Ectodermal cell (in vitro differentiated cells): ENCODE data around the gene OTUD7B.

ENCODE experiments used
- H3K27ac ChIP-seq: 2 replicates; pipeline ENCODE4 v1.7.0; 2013; ENCODE audit warnings: mild to moderate bottlenecking, low read depth, low read length; ENCODE audit not compliant: insufficient read depth, poor library complexity, severe bottlenecking
- H3K27me3 ChIP-seq: 2 replicates; pipeline ENCODE4 v1.7.0; 2013; ENCODE audit warnings: mild to moderate bottlenecking, low read length; ENCODE audit not compliant: insufficient read depth, control insufficient read depth, poor library complexity, severe bottlenecking
- H3K36me3 ChIP-seq: one replicate; pipeline ENCODE4 v1.7.0; 2013; ENCODE audit warnings: low read length; ENCODE audit not compliant: control insufficient read depth, insufficient read depth
- H3K4me1 ChIP-seq: one replicate; pipeline ENCODE4 v1.7.0; 2013; ENCODE audit warnings: low read length; ENCODE audit not compliant: control insufficient read depth, insufficient read depth
- H3K4me3 ChIP-seq: 2 replicates; pipeline ENCODE4 v1.7.0; 2013; ENCODE audit warnings: low read depth, low read length, control low read depth; ENCODE audit not compliant: insufficient read depth
- H3K9me3 ChIP-seq: 2 replicates; pipeline ENCODE4 v1.7.0; 2013; ENCODE audit warnings: mild to moderate bottlenecking, low read length, moderate library complexity; ENCODE audit not compliant: control insufficient read depth
- WGBS, 2 experiments: methylation state at CpG; one replicate each; pipeline ENCODE4 v1.1.7; 2013; ENCODE audit warnings: missing lambda C conversion rate in 2 of 2; 5-methylcytosine and 5-hydroxymethylcytosine counted together

The OTUD7B gene

DNA sequence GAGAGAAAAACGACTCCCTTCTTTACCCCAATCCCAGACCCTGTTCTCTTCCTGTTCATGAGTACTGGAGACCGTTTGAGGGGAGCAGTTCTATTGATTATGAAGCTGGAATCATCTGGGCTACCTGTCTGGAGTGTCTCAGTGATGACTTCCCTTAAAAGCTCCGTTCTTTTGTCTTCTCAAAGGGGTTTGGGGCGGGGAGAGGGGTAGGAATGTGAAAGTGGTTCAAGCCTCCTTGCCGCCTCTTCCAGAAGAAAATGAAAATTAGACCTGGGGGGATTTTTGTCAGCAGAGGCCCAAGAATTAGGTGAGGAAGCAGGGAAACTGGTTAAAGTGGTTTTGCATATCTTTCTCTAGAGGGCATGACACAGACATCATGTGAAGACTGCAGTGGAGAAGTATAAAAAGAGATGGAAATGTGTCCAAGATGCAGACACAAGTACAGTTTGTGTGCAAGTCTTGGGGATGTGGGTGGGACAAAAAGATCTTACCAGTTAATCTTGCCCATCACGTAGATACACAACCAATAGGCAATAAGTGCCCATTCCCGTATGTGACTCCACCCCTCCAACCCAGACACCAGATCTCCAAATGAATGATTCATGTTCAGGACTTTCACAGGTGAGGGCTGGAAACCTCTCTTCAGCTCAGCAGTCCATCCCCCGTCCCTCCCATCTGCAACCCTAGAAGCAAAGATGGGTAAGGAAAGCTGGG lies 73.4 kb downstream of the OTUD7B start:
- Histone ChIP-seq H3K9me3 (no peaks in the 10 kb centered on the region), H3K4me3 (no peak overlapping the region), H3K27ac (no peak overlapping the region), H3K4me1 (peaks cover 7% of the 10 kb centered on the region), H3K27me3 (no peaks in the 10 kb centered on the region), H3K36me3 (no peaks in the 10 kb centered on the region)
- 26 to 30% methylated on average over 8 of the region's 8 CpGs for WGBS, 2 experiments

DNA sequence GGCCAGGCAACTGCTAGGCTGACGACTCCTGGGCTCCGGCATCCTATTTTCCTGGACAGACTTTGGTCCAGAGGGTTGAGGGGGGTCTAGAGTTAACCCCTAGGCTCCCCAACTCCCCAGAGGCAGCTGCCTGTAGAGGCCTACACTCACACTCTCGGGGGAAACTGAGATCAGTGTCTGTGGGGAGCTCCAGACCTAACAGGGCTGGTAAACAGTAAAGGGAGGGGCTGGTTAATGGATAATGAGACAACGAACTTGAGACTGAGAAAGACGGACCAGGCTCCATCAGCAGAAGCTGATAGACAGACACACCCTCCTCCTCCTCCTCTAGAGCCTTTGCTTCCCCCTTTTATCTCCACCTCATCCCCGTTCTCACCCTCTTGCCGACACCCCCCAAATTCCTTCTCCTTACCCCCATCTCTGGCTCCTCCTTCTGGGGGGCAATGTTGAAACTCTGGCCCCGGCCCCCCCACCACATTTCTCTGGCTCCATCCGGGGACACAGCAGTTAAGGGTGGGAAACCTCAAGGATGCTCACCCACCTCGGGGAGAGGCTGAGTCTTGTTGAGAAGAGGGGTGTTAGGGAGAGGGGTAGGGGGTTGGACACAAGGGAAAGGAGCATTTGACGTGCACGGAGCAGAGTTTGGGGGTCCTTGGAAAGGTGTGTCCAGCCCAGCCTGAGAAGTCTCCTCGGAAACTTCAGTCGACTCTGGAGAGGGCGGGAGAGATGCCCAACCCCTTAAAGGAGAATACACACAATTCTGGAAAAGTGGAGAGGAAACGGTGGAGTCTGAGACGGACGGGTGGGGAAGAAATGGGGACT lies 74.1 kb downstream of the OTUD7B start, which contains the start of gene MTMR11:
Gene MTMR11 (minus strand): TSS at position 710 of the 822 bp plus-strand sequence. CDS start 232 bp downstream, at position 478.
- no peaks in the 10 kb centered on the region for H3K9me3 ChIP-seq
- no peaks in the 10 kb centered on the region for H3K27me3 ChIP-seq
- H3K4me1 ChIP-seq, result peaks cover 7% of the 10 kb centered on the region
- WGBS, 2 experiments, result 39 to 40% methylated on average over 17 to 18 of the region's 18 CpGs
- no peak within 1 kb of the TSS for H3K27ac ChIP-seq
- no peaks in the 10 kb centered on the region for H3K36me3 ChIP-seq
- peak within 1 kb of the TSS; percentile 18 for H3K4me3 ChIP-seq

DNA sequence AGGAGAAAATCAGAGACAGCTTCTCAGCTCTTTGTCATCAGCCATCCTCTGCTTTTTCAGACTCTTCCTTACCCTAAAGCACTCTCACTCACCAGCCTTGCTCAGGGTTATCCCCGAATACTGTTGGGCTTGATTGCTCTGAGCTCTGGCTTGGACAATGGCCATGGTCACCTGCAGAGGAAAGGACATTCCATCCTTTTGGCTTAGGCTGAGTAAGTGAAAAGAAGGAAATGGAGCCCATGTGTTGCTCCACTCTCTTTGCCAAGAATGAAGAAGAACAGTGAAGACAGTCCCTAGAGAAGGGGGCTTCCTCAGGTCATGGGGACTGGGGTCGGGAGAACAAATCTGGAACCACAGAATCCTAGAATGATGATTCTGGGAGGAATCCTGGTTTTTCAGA lies 76.2 kb downstream of the OTUD7B start:
- H3K27me3 ChIP-seq, result no peaks in the 10 kb centered on the region
- 86 to 88% methylated on average over 2 of the region's 2 CpGs for WGBS, 2 experiments
- no peaks in the 10 kb centered on the region for H3K9me3 ChIP-seq
- no peaks in the 10 kb centered on the region for H3K36me3 ChIP-seq
- peaks cover 7% of the 10 kb centered on the region for H3K4me1 ChIP-seq
- H3K27ac ChIP-seq, result no peak overlapping the region
- H3K4me3 ChIP-seq, result no peak overlapping the region

DNA sequence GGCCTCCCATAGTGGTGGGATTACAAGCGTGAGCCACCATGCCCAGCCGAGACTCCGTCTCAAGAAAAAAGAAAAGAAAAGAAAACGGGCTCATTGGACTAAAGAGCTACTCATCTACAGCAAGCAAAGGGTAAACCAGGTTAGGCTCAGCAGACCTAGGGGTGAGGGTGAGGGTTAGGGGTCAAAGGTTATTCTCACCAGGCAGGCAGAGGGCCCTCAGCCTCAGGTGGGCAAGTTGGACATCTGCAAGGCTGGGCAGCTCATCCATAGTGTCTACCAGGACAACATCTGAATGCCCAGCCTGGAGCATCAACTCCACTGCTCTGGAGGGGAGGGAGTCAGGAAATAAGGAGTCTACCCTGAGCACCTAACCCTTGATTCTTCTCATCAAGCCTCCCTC lies 77.3 kb downstream of the OTUD7B start:
- Histone ChIP-seq H3K4me1 (peaks cover 7% of the 10 kb centered on the region), H3K4me3 (no peak overlapping the region), H3K36me3 (no peaks in the 10 kb centered on the region), H3K27me3 (no peaks in the 10 kb centered on the region), H3K9me3 (no peaks in the 10 kb centered on the region), H3K27ac (no peak overlapping the region)
- 85 to 95% methylated on average over 4 of the region's 4 CpGs for WGBS, 2 experiments

DNA sequence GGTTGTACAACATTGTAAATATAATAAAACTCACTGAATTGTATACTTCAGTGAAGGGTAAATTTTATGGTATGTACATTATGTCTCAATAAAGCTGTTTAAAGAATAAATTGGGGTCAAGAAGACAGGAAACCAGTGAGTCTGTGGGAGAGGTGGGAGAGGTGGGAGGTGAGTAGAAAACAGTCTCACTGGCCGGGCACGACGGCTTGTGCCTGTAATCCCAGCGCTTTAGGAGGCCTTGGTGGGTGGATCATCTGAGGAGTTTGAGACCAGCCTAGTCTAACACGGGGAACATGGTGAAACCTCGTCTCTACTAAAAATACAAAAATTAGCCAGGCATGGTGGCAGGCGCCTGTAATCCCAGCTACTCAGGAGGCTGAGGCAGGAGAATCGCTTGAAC lies 78.1 kb downstream of the OTUD7B start:
- H3K27me3 ChIP-seq, result no peaks in the 10 kb centered on the region
- H3K27ac ChIP-seq, result no peak overlapping the region
- H3K9me3 ChIP-seq, result no peaks in the 10 kb centered on the region
- peaks cover 3% of the 10 kb centered on the region for H3K4me1 ChIP-seq
- H3K4me3 ChIP-seq, result no peak overlapping the region
- H3K36me3 ChIP-seq, result no peaks in the 10 kb centered on the region
- WGBS, 2 experiments, result 90 to 95% methylated on average over 8 of the region's 8 CpGs

DNA sequence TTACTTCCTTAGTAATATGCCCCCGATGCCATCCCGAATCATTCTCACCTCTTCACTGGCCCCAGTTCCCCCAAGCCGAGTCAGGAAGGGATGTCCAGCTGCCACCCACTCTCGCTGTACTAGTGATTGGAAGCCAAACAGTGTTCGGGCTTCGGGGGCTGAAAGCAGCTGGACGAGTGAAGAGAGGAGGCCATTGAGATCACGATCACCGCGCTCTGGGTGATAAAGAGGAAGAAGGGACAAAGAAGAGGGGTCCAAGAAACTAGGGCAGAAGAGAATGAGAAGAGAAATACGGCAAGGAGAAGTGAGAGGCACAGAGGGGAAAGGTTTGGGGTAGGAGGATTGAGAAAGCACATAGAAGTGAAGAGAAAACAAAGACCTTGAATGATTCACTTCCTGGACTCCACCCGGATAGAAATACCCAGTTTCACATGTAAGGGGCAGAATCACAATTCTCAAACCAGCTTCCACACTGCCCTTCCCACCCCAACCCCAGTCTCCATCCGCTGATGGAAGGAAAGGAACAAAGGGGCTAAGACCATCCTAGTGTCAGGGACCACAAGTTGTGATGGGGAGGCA lies 79.2 kb downstream of the OTUD7B start:
- H3K27me3 ChIP-seq, result no peaks in the 10 kb centered on the region
- H3K27ac ChIP-seq, result no peak overlapping the region
- H3K4me1 ChIP-seq, result peaks cover 8% of the 10 kb centered on the region
- peaks cover 2% of the 10 kb centered on the region for H3K36me3 ChIP-seq
- 87 to 88% methylated on average over 13 of the region's 13 CpGs for WGBS, 2 experiments
- no peak overlapping the region for H3K4me3 ChIP-seq
- H3K9me3 ChIP-seq, result no peaks in the 10 kb centered on the region

DNA sequence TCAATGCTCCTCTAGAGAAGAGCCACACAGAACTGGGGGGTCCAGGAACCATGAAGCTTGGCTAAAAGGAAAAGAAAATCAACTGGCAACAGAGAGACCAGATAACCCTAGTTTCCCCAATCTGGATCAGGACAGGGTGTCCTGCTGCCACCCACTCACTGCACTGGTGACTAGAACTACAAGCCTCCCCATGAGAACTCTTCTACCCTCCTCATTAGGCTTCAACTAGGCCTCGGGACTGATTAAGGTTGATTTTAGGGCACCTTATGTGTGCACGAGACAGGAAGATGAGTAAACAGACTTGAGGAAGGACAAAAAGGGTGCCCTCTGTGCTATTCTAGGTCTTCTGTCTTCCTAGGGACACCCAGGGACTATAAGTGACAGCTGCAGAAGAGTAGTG lies 80.7 kb downstream of the OTUD7B start:
- no peak overlapping the region for H3K4me3 ChIP-seq
- no peaks in the 10 kb centered on the region for H3K27me3 ChIP-seq
- H3K4me1 ChIP-seq, result peaks cover 15% of the 10 kb centered on the region
- H3K27ac ChIP-seq, result no peak overlapping the region
- 93 to 94% methylated on average over 2 of the region's 2 CpGs for WGBS, 2 experiments
- H3K9me3 ChIP-seq, result no peaks in the 10 kb centered on the region
- H3K36me3 ChIP-seq, result peaks cover 15% of the 10 kb centered on the region

DNA sequence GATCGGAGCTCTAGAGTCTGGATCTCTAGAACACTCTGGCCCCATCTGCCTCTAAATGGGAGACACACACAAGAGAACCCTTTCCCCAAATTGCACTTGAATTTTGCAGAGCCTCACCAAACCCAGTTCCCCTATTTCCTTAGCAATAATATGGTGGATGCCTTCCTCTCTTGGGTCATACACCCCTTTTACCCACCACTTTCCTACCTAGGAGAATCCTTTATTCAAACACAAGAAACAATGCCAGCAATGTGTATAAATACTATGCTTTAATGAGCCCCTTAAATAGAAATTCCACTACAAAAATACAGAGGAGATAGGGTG lies 82.2 kb downstream of the OTUD7B start:
- peak overlapping the region; percentile 86 for H3K27ac ChIP-seq
- H3K36me3 ChIP-seq, result peaks cover 30% of the 10 kb centered on the region
- no peaks in the 10 kb centered on the region for H3K27me3 ChIP-seq
- peak overlapping the region; percentile 80 for H3K4me3 ChIP-seq
- no peaks in the 10 kb centered on the region for H3K9me3 ChIP-seq
- peaks cover 15% of the 10 kb centered on the region for H3K4me1 ChIP-seq
- 19 to 30% methylated on average over 1 of the region's 1 CpG for WGBS, 2 experiments

DNA sequence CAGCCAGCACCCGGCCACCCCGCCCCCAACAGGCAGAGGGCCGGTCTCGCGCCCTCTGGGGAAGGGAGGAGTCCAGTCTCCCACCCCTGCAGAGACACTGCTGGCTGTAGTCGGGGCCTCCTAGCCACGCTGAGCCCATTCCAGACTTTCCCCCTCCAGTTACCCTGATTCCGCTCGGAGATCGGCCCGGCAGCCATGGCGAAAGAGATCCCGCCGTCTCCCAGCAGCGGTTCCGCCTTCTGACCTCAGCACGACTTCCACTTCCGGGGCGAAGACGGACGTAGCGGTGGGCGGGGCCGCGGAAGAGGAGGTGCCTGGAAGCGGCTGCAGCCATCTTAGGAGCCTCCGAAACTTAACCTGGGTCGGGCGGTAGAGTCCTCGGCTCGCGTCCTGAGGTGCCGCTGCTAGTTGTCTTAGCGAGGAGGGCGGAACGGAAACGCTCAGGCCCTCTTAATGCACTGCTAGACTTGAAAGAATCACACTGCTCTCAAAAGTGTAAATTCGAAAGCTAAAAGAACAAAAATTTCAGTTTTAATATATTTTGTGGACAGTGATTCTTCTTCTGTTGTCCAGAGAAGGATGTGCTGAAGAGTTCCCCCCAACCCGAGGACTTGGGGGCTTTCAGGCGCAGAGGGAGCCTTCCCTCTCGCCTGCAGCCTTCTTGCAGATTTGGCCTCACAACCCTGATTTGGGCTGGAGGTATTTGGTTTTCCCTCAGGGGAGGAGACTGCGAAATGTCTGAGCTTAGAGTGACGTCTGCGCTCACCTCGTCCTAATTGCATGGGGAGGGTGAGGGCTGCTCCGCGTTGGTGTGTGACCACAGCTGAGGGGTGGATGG lies 82.7 kb downstream of the OTUD7B start, which contains the start of gene SF3B4:
Gene SF3B4 (minus strand): TSS at position 241 of the 838 bp plus-strand sequence. CDS start 44 bp downstream, at position 197.
- Histone ChIP-seq H3K36me3 (peaks cover 36% of the 10 kb centered on the region), H3K4me3 (peak within 1 kb of the TSS; percentile 80), H3K4me1 (peaks cover 15% of the 10 kb centered on the region), H3K27me3 (no peaks in the 10 kb centered on the region), H3K9me3 (no peaks in the 10 kb centered on the region), H3K27ac (peak within 1 kb of the TSS; percentile 86)
- WGBS, 2 experiments, result 0 to 1% methylated on average over 47 of the region's 47 CpGs
